ENCODE results near the gene SH2B3. TPM values are rescaled to one million over a fixed set of nuclear protein-coding genes. Genes with fewer than 3 reads are reported as not detected.
A peak's percentile ranks its signal among the peaks of the same experiment; 100 is the strongest.
"Not testable (repeated sequence)": the region's sequence is repeated elsewhere in the genome, so short reads cannot be mapped to it uniquely, and the experiment has no call there.

The SH2B3 gene
- total and polyA plus RNA-seq, 4 donors, result 9.6 to 46.0 (median 17.9) TPM

GRCh38 chr12:111488798-111489197, 83.1 kb downstream of the SH2B3 start:
- Histone ChIP-seq H3K4me3 (no peak overlapping the region), H3K27me3 (ENCODE audit: control insufficient read depth in 3 of 3, insufficient read depth in 3 of 3, low read length in 2 of 3) (no peaks in the 10 kb centered on the region), H3K27ac (ENCODE audit: low read depth in 1 of 2, low read length in 1 of 2) (no peak overlapping the region), H3K9me3 (ENCODE audit: control insufficient read depth in 4 of 4, insufficient read depth in 3 of 4, low read length in 3 of 4) (no peaks in the 10 kb centered on the region), H3K9ac (ENCODE audit: insufficient read depth in 1 of 2, low read length in 2 of 2) (no peak overlapping the region), H3K36me3 (ENCODE audit: control insufficient read depth in 4 of 4, insufficient read depth in 4 of 4, low read length in 4 of 4) (peaks cover 15 to 35% (median 25%) of the 10 kb centered on the region in 4 donors), H3K4me1 (ENCODE audit: control insufficient read depth in 5 of 5, insufficient read depth in 5 of 5, low read length in 5 of 5) (peaks cover 0 to 2% (median 0%) of the 10 kb centered on the region in 5 donors)
- WGBS, 2 donors, result 80 to 83% methylated on average over 2 of the region's 2 CpGs
- DNase-seq, result peak in 2 of 3 donors; percentile 4 to 6
- ATAC-seq (ENCODE audit: insufficient read depth, low FRiP score), result no peak
- no peak for TF ChIP-seq CTCF (IDR thresholded peaks at IDR 0.05; ENCODE audit: control extremely low read depth, extremely low read depth)

- not testable (repeated sequence) for H3K27ac ChIP-seq (ENCODE audit: low read depth in 1 of 2, low read length in 1 of 2); H3K9me3 ChIP-seq (ENCODE audit: control insufficient read depth in 4 of 4, insufficient read depth in 3 of 4, low read length in 3 of 4); DNase-seq; H3K4me3 ChIP-seq; H3K27me3 ChIP-seq (ENCODE audit: control insufficient read depth in 3 of 3, insufficient read depth in 3 of 3, low read length in 2 of 3); H3K9ac ChIP-seq (ENCODE audit: insufficient read depth in 1 of 2, low read length in 2 of 2); H3K4me1 ChIP-seq (ENCODE audit: control insufficient read depth in 5 of 5, insufficient read depth in 5 of 5, low read length in 5 of 5); ATAC-seq (ENCODE audit: insufficient read depth, low FRiP score)
- 91 to 94% methylated on average over 7 of the region's 7 CpGs for WGBS, 2 donors
- H3K36me3 ChIP-seq (ENCODE audit: control insufficient read depth in 4 of 4, insufficient read depth in 4 of 4, low read length in 4 of 4), result peaks cover 10 to 24% (median 19%) of the 10 kb centered on the region in 4 donors
Observed at GRCh38 chr12:111492979-111493378, 87.3 kb downstream of the SH2B3 start.

- Histone ChIP-seq H3K4me3 (no peak overlapping the region), H3K36me3 (ENCODE audit: control insufficient read depth in 4 of 4, insufficient read depth in 4 of 4, low read length in 4 of 4) (peaks cover 8 to 28% (median 17%) of the 10 kb centered on the region in 4 donors), H3K27me3 (ENCODE audit: control insufficient read depth in 3 of 3, insufficient read depth in 3 of 3, low read length in 2 of 3) (no peaks in the 10 kb centered on the region), H3K9me3 (ENCODE audit: control insufficient read depth in 4 of 4, insufficient read depth in 3 of 4, low read length in 3 of 4) (no peaks in the 10 kb centered on the region), H3K9ac (ENCODE audit: insufficient read depth in 1 of 2, low read length in 2 of 2) (no peak overlapping the region), H3K4me1 (ENCODE audit: control insufficient read depth in 5 of 5, insufficient read depth in 5 of 5, low read length in 5 of 5) (peaks cover 0 to 2% (median 0%) of the 10 kb centered on the region in 5 donors), H3K27ac (ENCODE audit: low read depth in 1 of 2, low read length in 1 of 2) (no peak overlapping the region)
- ATAC-seq (ENCODE audit: insufficient read depth, low FRiP score) (no peak), DNase-seq (no peak)
- no peak for TF ChIP-seq CTCF (IDR thresholded peaks at IDR 0.05; ENCODE audit: control extremely low read depth, extremely low read depth)
- 94 to 97% methylated on average over 4 of the region's 4 CpGs for WGBS, 2 donors
Observed at GRCh38 chr12:111494676-111495075, 89.0 kb downstream of the SH2B3 start.

Other genes starting within 250 kb of the SH2B3 start
- 10 to 100 TPM in 1 of 2 donors, 1 to 10 TPM in 1; 3.1 to 15.4 TPM for gene PHETA1, start 36.8 kb upstream of the SH2B3 start, total RNA-seq
- 10 to 100 TPM; 12.1 to 14.3 TPM for gene PHETA1, start 36.8 kb upstream of the SH2B3 start, polyA plus RNA-seq
- 100 to 1,000 TPM in 1 of 2 donors, 10 to 100 TPM in 1; 57.4 to 100 TPM for gene ATXN2, start 193.4 kb downstream of the SH2B3 start, total RNA-seq
- gene ATXN2, start 193.4 kb downstream of the SH2B3 start, polyA plus RNA-seq, result 10 to 100 TPM; 18.0 to 29.6 TPM